H9 (cell line): ENCODE measurements around the gene APBA2. TPM values are rescaled to one million over a fixed set of nuclear protein-coding genes. Genes with fewer than 3 reads are reported as not detected.

Source experiments
- DNase-seq: peaks from one replicate; pipeline ENCODE4 v3.0.0-alpha.2; 2017
- H2AFZ ChIP-seq: one replicate; pipeline ENCODE4 v1.6.1; 2013; ENCODE audit warnings: mild to moderate bottlenecking, low read length, control low read depth, moderate library complexity
- H2AK5ac ChIP-seq: 2 replicates; pipeline ENCODE4 v1.6.1; 2013; ENCODE audit warnings: low read length, control low read depth, mixed read lengths; ENCODE audit not compliant: insufficient read length
- H2BK120ac ChIP-seq: one replicate; pipeline ENCODE4 v1.6.1; 2013; ENCODE audit warnings: low read depth, mild to moderate bottlenecking, low read length, control low read depth, inconsistent platforms; ENCODE audit not compliant: poor library complexity, severe bottlenecking
- H2BK12ac ChIP-seq: 2 replicates; pipeline ENCODE4 v1.6.1; 2013; ENCODE audit warnings: low read length, control low read depth, mixed read lengths, low read depth; ENCODE audit not compliant: insufficient read length
- H2BK15ac ChIP-seq: 2 replicates; pipeline ENCODE4 v1.6.1; 2013; ENCODE audit warnings: low read depth, low read length, control low read depth
- H2BK20ac ChIP-seq: one replicate; pipeline ENCODE4 v1.6.1; 2013; ENCODE audit warnings: low read depth, mild to moderate bottlenecking, low read length, control low read depth, inconsistent platforms; ENCODE audit not compliant: poor library complexity, severe bottlenecking
- H2BK5ac ChIP-seq: 2 replicates; pipeline ENCODE4 v1.6.1; 2013; ENCODE audit warnings: low read length, control low read depth, mixed read lengths; ENCODE audit not compliant: insufficient read length
- H3K14ac ChIP-seq: 2 replicates; pipeline ENCODE4 v1.6.1; 2013; ENCODE audit warnings: low read length, control low read depth; ENCODE audit not compliant: insufficient read depth
- H3K18ac ChIP-seq: 2 replicates; pipeline ENCODE4 v1.6.1; 2013; ENCODE audit warnings: low read depth, mild to moderate bottlenecking, mixed read lengths, low read length, control low read depth; ENCODE audit not compliant: insufficient read length
- H3K23ac ChIP-seq: 2 replicates; pipeline ENCODE4 v1.6.1; 2013; ENCODE audit warnings: low read length, control low read depth, mixed read lengths, low read depth; ENCODE audit not compliant: insufficient read length
- H3K23me2 ChIP-seq: 2 replicates; pipeline ENCODE4 v1.6.1; 2013; ENCODE audit warnings: low read depth, mild to moderate bottlenecking, mixed read lengths, low read length, control low read depth; ENCODE audit not compliant: insufficient read length, poor library complexity, severe bottlenecking
- H3K27ac ChIP-seq: 2 replicates; pipeline ENCODE4 v1.5.1; 2013; ENCODE audit warnings: low read length, control low read depth, mixed read lengths, low read depth; ENCODE audit not compliant: insufficient read length
- H3K27me3 ChIP-seq: 2 replicates; pipeline ENCODE4 v1.6.1; 2013; ENCODE audit warnings: low read length, control low read depth, inconsistent platforms; ENCODE audit not compliant: insufficient read depth
- H3K4ac ChIP-seq: 2 replicates; pipeline ENCODE4 v1.6.1; 2013; ENCODE audit warnings: low read depth, mild to moderate bottlenecking, control low read depth, inconsistent platforms, low read length, moderate library complexity
- H3K4me1 ChIP-seq: 2 replicates; pipeline ENCODE4 v1.6.1; 2013; ENCODE audit warnings: low read length, control low read depth, inconsistent platforms; ENCODE audit not compliant: insufficient read depth
- H3K4me2 ChIP-seq: 2 replicates; pipeline ENCODE4 v1.6.1; 2013; ENCODE audit warnings: low read length, control low read depth, mixed read lengths; ENCODE audit not compliant: insufficient read length, insufficient read depth
- H3K56ac ChIP-seq: 2 replicates; pipeline ENCODE4 v1.6.1; 2013; ENCODE audit warnings: low read depth, mild to moderate bottlenecking, mixed read lengths, low read length, control low read depth; ENCODE audit not compliant: insufficient read length
- H3K79me1 ChIP-seq: 2 replicates; pipeline ENCODE4 v1.6.1; 2013; ENCODE audit warnings: low read depth, mild to moderate bottlenecking, moderate library complexity, low read length, control low read depth, inconsistent platforms; ENCODE audit not compliant: insufficient read depth, poor library complexity, severe bottlenecking
- H3K79me2 ChIP-seq: 2 replicates; pipeline ENCODE4 v1.6.1; 2013; ENCODE audit warnings: low read length, control low read depth, inconsistent platforms; ENCODE audit not compliant: insufficient read depth
- H3K9ac ChIP-seq: 2 replicates; pipeline ENCODE4 v1.6.1; 2013; ENCODE audit warnings: low read length, control low read depth, mixed read lengths; ENCODE audit not compliant: insufficient read length; ENCODE audit errors: extremely low read depth
- H3K9me3 ChIP-seq: one replicate; pipeline ENCODE4 v1.6.1; 2013; ENCODE audit warnings: low read depth, low read length, inconsistent platforms; ENCODE audit not compliant: control insufficient read depth
- H3T11ph ChIP-seq: one replicate; pipeline ENCODE4 v1.6.1; 2013; ENCODE audit warnings: mild to moderate bottlenecking, low read length, control low read depth, inconsistent platforms
- H4K20me1 ChIP-seq: one replicate; pipeline ENCODE4 v1.6.1; 2013; ENCODE audit not compliant: control insufficient read depth, insufficient read length, insufficient read depth
- H4K5ac ChIP-seq: 2 replicates; pipeline ENCODE4 v1.6.1; 2013; ENCODE audit warnings: low read depth, mild to moderate bottlenecking, mixed read lengths, low read length, control low read depth; ENCODE audit not compliant: insufficient read length
- H4K8ac ChIP-seq: replicated peaks from 2 replicates; pipeline ENCODE4 v1.6.1; 2013; ENCODE audit warnings: low read length, control low read depth, mixed read lengths, low read depth; ENCODE audit not compliant: insufficient read length
- H4K91ac ChIP-seq: 2 replicates; pipeline ENCODE4 v1.6.1; 2013; ENCODE audit warnings: low read depth, mild to moderate bottlenecking, moderate library complexity, mixed read lengths, low read length, control low read depth; ENCODE audit not compliant: insufficient read length
- H3K27ac Mint-ChIP-seq, 3 experiments: 2 replicates in 2 of 3; 3 replicates in 1 of 3; pipeline ENCODE4 v1.8.0; 2020 to 2021; ENCODE audit warnings: mixed read lengths in 3 of 3, mild to moderate bottlenecking in 1 of 3, moderate library complexity in 1 of 3
- H3K27me3 Mint-ChIP-seq: 2 replicates; pipeline ENCODE4 v1.8.0; 2021; ENCODE audit warnings: low read depth, mild to moderate bottlenecking, moderate library complexity, mixed read lengths
- H3K36me3 Mint-ChIP-seq, 3 experiments: 2 replicates in 2 of 3; 3 replicates in 1 of 3; pipeline ENCODE4 v1.8.0; 2020 to 2021; ENCODE audit warnings: low read depth in 3 of 3, mixed read lengths in 3 of 3; ENCODE audit not compliant: insufficient read depth in 1 of 3
- H3K4me1 Mint-ChIP-seq, 2 experiments: 2 replicates each; pipeline ENCODE4 v1.8.0; 2020; ENCODE audit warnings: mixed read lengths in 2 of 2
- H3K4me3 Mint-ChIP-seq, 2 experiments: 2 replicates in 1 of 2; 3 replicates in 1 of 2; pipeline ENCODE4 v1.8.0; 2020 to 2021; ENCODE audit warnings: mild to moderate bottlenecking in 2 of 2, mixed read lengths in 2 of 2, moderate library complexity in 1 of 2
- H3K9me3 Mint-ChIP-seq, 2 experiments: 2 replicates in 1 of 2; 3 replicates in 1 of 2; pipeline ENCODE4 v1.8.0; 2020; ENCODE audit warnings: mild to moderate bottlenecking in 2 of 2, mixed read lengths in 2 of 2, moderate library complexity in 1 of 2
- CTCF ChIP-seq: fragments of 200-600 bp; sonication (generic); conservative IDR thresholded peaks from 3 replicates; pipeline ENCODE4 v1.8.0; 2021; ENCODE audit warnings: antibody characterized with exemption, mild to moderate bottlenecking
- WGBS: extraction: QIAGEN DNeasy Blood & Tissue Kit; methylation state at CpG from one replicate; pipeline ENCODE4 v1.1.7; 2013; ENCODE audit warnings: missing lambda C conversion rate, low lambda C conversion rate, mixed read lengths; ENCODE audit not compliant: insufficient read length; ENCODE audit errors: extremely low coverage; 5-methylcytosine and 5-hydroxymethylcytosine counted together
- total RNA-seq: library from RNA; stranded (reverse); gene quantifications from 2 replicates; pipeline ENCODE4 v1.2.1, GENCODE V29; 2021

The APBA2 gene
- total RNA-seq, 1 experiment from 2014 or later: 14.3 TPM

DNA sequence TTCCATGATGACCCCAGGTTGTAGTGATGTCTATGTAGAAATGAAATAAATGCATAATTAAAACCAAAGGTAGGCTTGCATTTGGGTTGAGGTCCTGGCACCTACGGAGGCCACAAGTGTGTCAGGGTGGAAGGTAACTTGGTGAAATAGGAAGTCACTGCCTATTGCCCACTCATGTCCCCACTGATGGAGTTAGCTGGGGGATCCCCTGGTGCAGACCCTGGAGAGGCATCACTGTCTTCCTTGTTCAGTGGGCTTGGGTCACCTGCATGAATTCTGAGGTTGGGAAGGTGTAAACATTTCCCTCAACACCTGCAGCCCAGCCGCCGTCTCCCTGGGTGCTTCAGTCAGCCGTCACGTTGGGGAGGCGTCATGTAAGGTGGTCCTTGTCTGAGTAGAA is 97.1 kb downstream of the APBA2 start:
- Histone ChIP-seq H4K20me1 (no peaks in the 10 kb centered on the region), H3K14ac (no peak overlapping the region; the same call in 1 of the 2 replicates), H3K23me2 (no peaks in the 10 kb centered on the region), H2BK5ac (no peak overlapping the region), H3K56ac (no peak overlapping the region), H2BK120ac (no peak overlapping the region), H4K8ac (no peak overlapping the region), H2BK12ac (no peak overlapping the region), H3K18ac (no peak overlapping the region), H3T11ph (no peak overlapping the region), H2AK5ac (no peak overlapping the region), H4K91ac (no peak overlapping the region), H2BK20ac (no peak overlapping the region), H2AFZ (no peak overlapping the region), H2BK15ac (no peak overlapping the region), H3K79me2 (no peaks in the 10 kb centered on the region), H3K9ac (no peak overlapping the region), H3K27me3 (no peaks in the 10 kb centered on the region), H3K4ac (no peak overlapping the region), H3K4me1 (no peaks in the 10 kb centered on the region), H3K9me3 (no peaks in the 10 kb centered on the region), H3K79me1 (no peaks in the 10 kb centered on the region), H3K4me2 (no peak overlapping the region), H3K27ac (no peak overlapping the region), H3K23ac (no peak overlapping the region), H4K5ac (no peak overlapping the region)
- WGBS: no CpG with 5 or more reads among the region's 6 CpGs
- no peak for TF ChIP-seq CTCF
- no peak overlapping the region for H3K27ac Mint-ChIP-seq
- no peaks in the 10 kb centered on the region; the same call in 1 of the 2 replicates for H3K27me3 Mint-ChIP-seq
- no peak overlapping the region for H3K4me3 Mint-ChIP-seq
- H3K9me3 Mint-ChIP-seq: no peaks in the 10 kb centered on the region
- no peak for DNase-seq
- H3K4me1 Mint-ChIP-seq: peaks cover 17 to 26% of the 10 kb centered on the region in 2 experiments
- H3K36me3 Mint-ChIP-seq: no peaks in the 10 kb centered on the region; a peak in 1 of 7 replicates
